Chondrocyte (in vitro differentiated cells): Measurements from ENCODE around the gene GPBAR1. TPM values are rescaled to one million over a fixed set of nuclear protein-coding genes. Genes with fewer than 3 reads are reported as not detected.

Experiments used
- DNase-seq: peaks from one replicate; pipeline ENCODE4 v3.0.0; 2021; ENCODE audit warnings: mixed read lengths, low spot score
- H3K27ac Mint-ChIP-seq: one replicate; pipeline ENCODE4 v1.8.0; 2021; ENCODE audit warnings: mild to moderate bottlenecking, moderate library complexity, mixed read lengths; ENCODE audit not compliant: unreplicated experiment
- H3K27me3 Mint-ChIP-seq: 2 replicates; pipeline ENCODE4 v1.8.0; 2021; ENCODE audit warnings: low read depth, mixed read lengths
- H3K36me3 Mint-ChIP-seq: 2 replicates; pipeline ENCODE4 v1.8.0; 2021; ENCODE audit warnings: low read depth, mixed read lengths
- H3K4me1 Mint-ChIP-seq: 2 replicates; pipeline ENCODE4 v1.8.0; 2021; ENCODE audit warnings: low read depth, mild to moderate bottlenecking, mixed read lengths
- H3K4me3 Mint-ChIP-seq: one replicate; pipeline ENCODE4 v1.8.0; 2021; ENCODE audit warnings: mild to moderate bottlenecking, moderate library complexity, mixed read lengths; ENCODE audit not compliant: unreplicated experiment
- H3K9me3 Mint-ChIP-seq: 2 replicates; pipeline ENCODE4 v1.8.0; 2021; ENCODE audit warnings: low read depth, mixed read lengths
- CTCF ChIP-seq: fragments of 200-600 bp; sonication (generic); IDR thresholded peaks from 2 replicates; pipeline ENCODE4 v1.5.0; 2021; ENCODE audit warnings: antibody characterized with exemption, mild to moderate bottlenecking, moderate library complexity
- total RNA-seq: library from RNA; stranded (reverse); gene quantifications from 3 replicates; pipeline ENCODE4 v1.2.1, GENCODE V29; 2021

Gene GPBAR1
- total RNA-seq, 1 donor from 2014 or later, result 0.10 TPM

DNA sequence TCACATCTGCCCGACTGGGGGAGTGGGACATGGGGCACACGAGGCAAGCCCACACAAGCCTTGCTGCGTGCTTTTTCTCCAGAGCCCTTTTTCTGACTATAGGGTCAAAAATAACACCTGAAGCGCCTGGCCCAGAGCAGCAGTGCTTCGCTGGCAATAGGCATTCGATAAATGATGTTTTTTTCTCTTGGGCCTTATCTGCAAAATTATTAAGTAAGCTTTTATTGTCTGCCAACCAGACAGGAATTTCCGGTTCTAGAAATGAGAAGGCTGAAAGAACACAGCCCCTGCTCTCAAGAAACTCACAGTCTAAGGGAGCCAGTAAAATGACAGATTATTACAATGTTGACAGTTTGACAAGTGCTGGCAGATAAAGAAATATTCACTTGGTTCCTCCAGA, 34.2 kb downstream of the GPBAR1 start:
- no peak for TF ChIP-seq CTCF
- H3K4me3 Mint-ChIP-seq, result no peak overlapping the region
- no peak for DNase-seq
- no peaks in the 10 kb centered on the region for H3K27me3 Mint-ChIP-seq
- no peaks in the 10 kb centered on the region for H3K36me3 Mint-ChIP-seq
- H3K4me1 Mint-ChIP-seq, result peaks cover 36% of the 10 kb centered on the region
- H3K9me3 Mint-ChIP-seq, result no peaks in the 10 kb centered on the region
- H3K27ac Mint-ChIP-seq, result peak overlapping the region; percentile 20

DNA sequence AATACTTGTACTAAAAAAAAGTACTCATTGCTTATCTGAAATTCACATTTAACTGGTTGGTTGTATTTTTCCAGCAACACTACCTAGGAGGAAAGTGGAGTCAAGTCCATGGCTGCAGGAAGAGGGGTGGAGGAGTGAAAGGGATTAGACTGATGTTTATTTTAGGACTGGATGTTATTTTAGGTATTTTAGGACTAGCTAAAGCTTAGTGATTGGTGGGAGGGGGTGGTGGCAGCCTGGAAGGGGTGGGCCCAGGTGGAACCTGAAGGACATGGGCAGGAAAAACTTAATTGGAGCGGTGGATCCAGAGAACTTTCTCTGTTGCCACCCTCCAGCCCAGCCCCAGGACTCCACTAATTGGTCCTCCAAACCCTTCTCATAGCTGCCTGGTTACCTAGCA, 35.4 kb downstream of the GPBAR1 start:
- TF ChIP-seq CTCF, result no peak
- Mint-ChIP-seq H3K27me3 (no peaks in the 10 kb centered on the region), H3K9me3 (no peaks in the 10 kb centered on the region), H3K27ac (no peak overlapping the region), H3K4me3 (no peak overlapping the region), H3K36me3 (no peaks in the 10 kb centered on the region), H3K4me1 (peaks cover 26% of the 10 kb centered on the region)
- DNase-seq, result no peak

DNA sequence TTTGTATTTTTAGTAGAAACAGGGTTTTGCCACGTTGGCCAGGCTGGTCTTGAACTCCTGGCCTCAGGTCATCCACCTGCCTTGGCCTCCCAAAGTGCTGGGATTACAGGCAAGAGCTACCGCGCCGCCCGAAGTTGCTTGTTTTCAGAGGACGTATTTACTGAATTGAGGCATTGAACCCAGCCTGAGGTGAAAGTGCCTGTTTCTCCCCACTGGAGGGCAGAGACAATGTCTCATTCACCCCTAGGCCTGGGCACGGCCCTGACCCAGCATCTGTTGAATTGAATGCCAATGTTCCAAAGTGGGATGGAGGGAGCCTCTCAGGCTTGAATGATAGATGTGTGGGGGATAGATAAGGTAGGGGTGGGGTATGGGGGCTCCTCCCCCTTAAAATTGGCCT, 36.0 kb downstream of the GPBAR1 start:
- Mint-ChIP-seq H3K9me3 (no peaks in the 10 kb centered on the region), H3K4me3 (no peak overlapping the region), H3K27ac (no peak overlapping the region), H3K36me3 (no peaks in the 10 kb centered on the region), H3K27me3 (no peaks in the 10 kb centered on the region), H3K4me1 (peaks cover 23% of the 10 kb centered on the region)
- TF ChIP-seq CTCF, result no peak
- no peak for DNase-seq

DNA sequence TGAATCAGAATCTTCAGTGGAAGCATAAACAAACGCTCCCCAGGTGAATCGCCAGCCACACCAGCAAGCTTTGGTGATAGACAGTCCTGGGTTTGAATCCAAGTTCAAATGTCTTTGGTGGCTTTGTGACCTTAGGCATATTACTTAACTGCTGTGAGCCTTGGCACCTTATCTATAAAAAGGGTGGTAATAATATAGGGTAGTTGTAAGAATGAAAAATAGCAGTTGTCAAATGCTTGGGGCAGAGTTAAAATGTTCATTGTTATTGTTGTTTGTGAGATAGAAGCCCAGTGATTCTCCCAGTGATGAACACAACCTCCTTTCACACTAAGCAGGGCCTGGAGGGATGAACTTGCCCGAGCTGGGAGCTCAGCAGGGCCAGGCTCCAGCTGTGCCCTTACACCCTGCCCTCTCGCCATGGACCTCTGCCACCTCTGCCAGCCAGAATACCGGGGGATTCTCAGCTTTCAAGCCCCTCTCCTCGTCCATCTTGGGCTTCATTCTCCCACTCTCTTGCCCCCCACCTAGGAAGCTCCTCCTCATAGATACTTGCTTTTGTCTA, 37.6 kb downstream of the GPBAR1 start:
- no peak for DNase-seq
- Mint-ChIP-seq H3K27me3 (no peaks in the 10 kb centered on the region), H3K27ac (no peak overlapping the region), H3K36me3 (no peaks in the 10 kb centered on the region), H3K4me1 (peaks cover 16% of the 10 kb centered on the region), H3K9me3 (no peaks in the 10 kb centered on the region), H3K4me3 (no peak overlapping the region)
- no peak for TF ChIP-seq CTCF

GRCh38 chr2:218300141-218300540, 39.3 kb downstream of the GPBAR1 start:
- H3K4me1 Mint-ChIP-seq, result peaks cover 11% of the 10 kb centered on the region
- no peaks in the 10 kb centered on the region for H3K27me3 Mint-ChIP-seq
- H3K27ac Mint-ChIP-seq, result no peak overlapping the region
- H3K9me3 Mint-ChIP-seq, result no peaks in the 10 kb centered on the region
- H3K36me3 Mint-ChIP-seq, result no peaks in the 10 kb centered on the region
- TF ChIP-seq CTCF, result no peak
- no peak overlapping the region for H3K4me3 Mint-ChIP-seq
- no peak for DNase-seq
